NCI-H345 (cell line): Measurements from ENCODE around the gene SEC24D.
"Not testable (repeated sequence)": the region's sequence is repeated elsewhere in the genome, so short reads cannot be mapped to it uniquely, and the experiment has no call there.

Experiments used
- DNase-seq: peaks from one replicate; lab custom pipeline; 2025; lab: John Stamatoyannopoulos, UW

SEC24D gene

GRCh38 chr4:118810991-118811764 is 24.7 kb downstream of the SEC24D start:
- no peak for DNase-seq

GRCh38 chr4:118807659-118808058 is 28.3 kb downstream of the SEC24D start:
- DNase-seq = no peak

- DNase-seq = no peak
These were observed 32.7 kb downstream of the SEC24D start for GRCh38 chr4:118803253-118803652.

- no peak for DNase-seq
These were observed 33.9 kb downstream of the SEC24D start for GRCh38 chr4:118801895-118802575.

GRCh38 chr4:118799231-118799942 is 36.5 kb downstream of the SEC24D start:
- no peak for DNase-seq

GRCh38 chr4:118798658-118799057 is 37.3 kb downstream of the SEC24D start:
- DNase-seq = no peak

- no peak for DNase-seq
These were observed 38.3 kb downstream of the SEC24D start for GRCh38 chr4:118797558-118798142.

GRCh38 chr4:118791690-118792446 is 44.1 kb downstream of the SEC24D start:
- not testable (repeated sequence) for DNase-seq

GRCh38 chr4:118790544-118790943 is 45.4 kb downstream of the SEC24D start:
- DNase-seq = no peak

GRCh38 chr4:118788911-118789310 is 47.0 kb downstream of the SEC24D start:
- DNase-seq = no peak

GRCh38 chr4:118787844-118788380 is 48.0 kb downstream of the SEC24D start:
- DNase-seq = no peak

- DNase-seq = no peak
These were observed 51.1 kb downstream of the SEC24D start for GRCh38 chr4:118784776-118785175.

GRCh38 chr4:118783887-118784286 is 52.0 kb downstream of the SEC24D start:
- no peak for DNase-seq

- not testable (repeated sequence) for DNase-seq
These were observed 53.0 kb downstream of the SEC24D start for GRCh38 chr4:118782886-118783285.

- DNase-seq = not testable (repeated sequence)
These were observed 58.3 kb downstream of the SEC24D start for GRCh38 chr4:118777649-118778048.

GRCh38 chr4:118776955-118777640 is 58.8 kb downstream of the SEC24D start:
- not testable (repeated sequence) for DNase-seq

GRCh38 chr4:118776157-118776954 is 59.6 kb downstream of the SEC24D start:
- DNase-seq = no peak

GRCh38 chr4:118775405-118775804 is 60.5 kb downstream of the SEC24D start:
- no peak for DNase-seq

- DNase-seq = no peak
These were observed 60.9 kb downstream of the SEC24D start for GRCh38 chr4:118774989-118775388.

GRCh38 chr4:118774321-118774720 is 61.6 kb downstream of the SEC24D start:
- no peak for DNase-seq
